ENCODE results near the gene CNKSR2. TPM values are rescaled to one million over a fixed set of nuclear protein-coding genes. Genes with fewer than 3 reads are reported as not detected.

CNKSR2 gene
- total RNA-seq, 4 donors from 2014 or later = 1.2 to 5.0 (median 2.7) TPM; not detected in 1

DNA sequence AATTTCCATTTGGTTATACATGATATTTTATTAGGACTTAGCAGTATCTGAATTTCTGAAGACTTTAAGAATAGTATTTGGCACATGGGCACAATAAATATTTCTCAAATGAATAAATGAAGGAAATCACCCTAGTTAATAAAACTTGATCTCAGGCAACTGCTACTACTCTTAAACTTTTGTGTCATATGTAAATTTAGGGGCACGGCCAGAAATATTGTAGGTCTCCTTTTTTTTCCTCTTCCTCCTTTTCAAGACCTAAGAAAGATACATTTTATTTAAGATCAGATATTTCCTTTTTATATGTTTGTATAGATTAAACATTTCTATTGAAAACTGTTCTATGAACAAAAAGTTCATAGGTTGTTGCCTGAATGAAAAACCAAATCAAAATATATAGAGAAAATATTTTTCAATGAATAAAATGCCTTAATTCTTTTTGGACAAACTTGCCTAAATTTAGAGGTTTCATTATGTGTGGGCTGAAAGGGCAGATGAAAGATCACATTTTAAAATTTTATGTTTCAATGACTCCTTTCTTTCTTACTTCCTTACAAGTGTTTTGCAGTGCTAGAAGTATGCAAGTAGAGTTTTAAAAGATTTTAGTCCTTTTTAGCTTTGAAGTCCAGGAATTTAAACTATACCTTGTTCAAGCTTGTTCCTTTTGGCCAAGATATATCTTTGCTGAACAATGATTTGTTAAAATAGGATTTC is 26.3 kb downstream of the CNKSR2 start:
- Histone ChIP-seq H3K4me1 (no peaks in the 10 kb centered on the region), H3K36me3 (no peaks in the 10 kb centered on the region), H3K27me3 (no peaks in the 10 kb centered on the region), H3K27ac (no peak overlapping the region), H3K9me3 (no peaks in the 10 kb centered on the region), H3K4me3 (no peak overlapping the region)
- no peak for DNase-seq
- TF ChIP-seq POLR2A (IDR thresholded peaks at IDR 0.05) = no peak

DNA sequence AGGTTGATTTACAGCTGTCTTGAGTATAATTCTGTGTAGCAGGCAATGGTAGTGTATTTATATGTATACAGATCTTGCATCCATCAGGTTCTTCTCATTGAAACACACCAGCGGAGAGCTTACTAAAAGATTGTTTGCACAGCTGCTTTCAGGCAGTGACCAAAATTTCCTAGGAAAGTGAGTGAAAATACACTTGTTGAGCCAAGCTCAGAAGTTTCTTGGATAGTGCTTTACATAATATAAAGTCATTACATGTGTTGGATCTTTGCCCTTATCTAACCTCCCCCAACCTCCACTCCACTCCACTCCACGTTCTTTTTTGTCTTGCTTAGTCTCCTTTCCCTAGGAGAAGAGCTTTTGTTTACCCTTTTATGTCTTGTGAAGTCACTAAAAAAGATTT is 34.1 kb downstream of the CNKSR2 start:
- TF ChIP-seq, protein P1, sequence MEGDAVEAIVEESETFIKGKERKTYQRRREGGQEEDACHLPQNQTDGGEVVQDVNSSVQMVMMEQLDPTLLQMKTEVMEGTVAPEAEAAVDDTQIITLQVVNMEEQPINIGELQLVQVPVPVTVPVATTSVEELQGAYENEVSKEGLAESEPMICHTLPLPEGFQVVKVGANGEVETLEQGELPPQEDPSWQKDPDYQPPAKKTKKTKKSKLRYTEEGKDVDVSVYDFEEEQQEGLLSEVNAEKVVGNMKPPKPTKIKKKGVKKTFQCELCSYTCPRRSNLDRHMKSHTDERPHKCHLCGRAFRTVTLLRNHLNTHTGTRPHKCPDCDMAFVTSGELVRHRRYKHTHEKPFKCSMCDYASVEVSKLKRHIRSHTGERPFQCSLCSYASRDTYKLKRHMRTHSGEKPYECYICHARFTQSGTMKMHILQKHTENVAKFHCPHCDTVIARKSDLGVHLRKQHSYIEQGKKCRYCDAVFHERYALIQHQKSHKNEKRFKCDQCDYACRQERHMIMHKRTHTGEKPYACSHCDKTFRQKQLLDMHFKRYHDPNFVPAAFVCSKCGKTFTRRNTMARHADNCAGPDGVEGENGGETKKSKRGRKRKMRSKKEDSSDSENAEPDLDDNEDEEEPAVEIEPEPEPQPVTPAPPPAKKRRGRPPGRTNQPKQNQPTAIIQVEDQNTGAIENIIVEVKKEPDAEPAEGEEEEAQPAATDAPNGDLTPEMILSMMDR (IDR thresholded peaks at IDR 0.05) = no peak
- no peak for TF ChIP-seq POLR2A (IDR thresholded peaks at IDR 0.05)
- H3K27ac ChIP-seq = no peak overlapping the region
- no peak for DNase-seq

DNA sequence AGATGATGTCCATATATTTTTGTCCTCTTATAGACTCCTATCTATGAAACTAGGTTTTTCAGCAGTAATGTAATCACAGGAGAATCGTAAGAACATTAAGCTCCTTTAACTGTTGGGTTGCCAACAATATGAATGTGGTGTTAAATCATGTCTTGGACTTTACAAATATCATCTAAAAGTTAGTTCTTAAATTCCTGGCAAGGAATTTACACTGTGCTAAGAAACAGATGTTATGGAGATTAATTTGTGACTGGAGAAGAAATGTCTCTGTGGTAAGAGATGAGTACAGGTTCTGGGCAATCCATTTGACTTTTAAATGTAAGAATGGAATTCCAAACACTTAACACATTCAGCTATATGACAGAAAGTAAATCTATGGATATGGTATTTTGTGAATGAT is 34.6 kb downstream of the CNKSR2 start:
- DNase-seq = no peak
- Histone ChIP-seq H3K4me1 (no peaks in the 10 kb centered on the region), H3K4me3 (no peak overlapping the region), H3K36me3 (no peaks in the 10 kb centered on the region), H3K27ac (no peak overlapping the region), H3K27me3 (no peaks in the 10 kb centered on the region), H3K9me3 (no peaks in the 10 kb centered on the region)
- no peak for TF ChIP-seq POLR2A (IDR thresholded peaks at IDR 0.05)
- TF ChIP-seq, protein P1 (IDR thresholded peaks at IDR 0.05) = no peak

More for the DNA sequence above, 34.1 kb downstream of the CNKSR2 start:
- no peaks in the 10 kb centered on the region for H3K27me3 ChIP-seq
- no peak overlapping the region for H3K4me3 ChIP-seq
- H3K36me3 ChIP-seq = no peaks in the 10 kb centered on the region
- H3K4me1 ChIP-seq = no peaks in the 10 kb centered on the region
- H3K9me3 ChIP-seq = no peaks in the 10 kb centered on the region

DNA sequence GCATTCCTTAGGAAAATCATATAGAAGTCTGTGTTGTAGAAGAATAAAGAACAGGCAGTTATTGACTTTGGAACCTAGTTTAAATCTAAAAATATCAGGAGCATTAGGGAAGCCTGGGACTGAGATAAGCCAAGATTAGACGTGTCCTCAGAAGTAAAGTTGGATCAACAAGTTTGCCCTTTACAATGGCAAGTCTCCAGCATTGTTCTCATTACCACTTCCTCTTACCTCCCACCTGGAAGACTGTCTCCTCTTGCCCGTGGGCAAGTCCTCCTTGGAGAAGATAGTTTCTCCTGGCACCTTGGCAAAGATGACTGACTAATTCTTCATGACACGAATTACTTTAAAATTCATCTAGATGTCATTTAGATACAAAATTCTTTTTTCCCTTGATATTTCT is 37.8 kb downstream of the CNKSR2 start:
- no peaks in the 10 kb centered on the region for H3K9me3 ChIP-seq
- no peak for DNase-seq
- no peaks in the 10 kb centered on the region for H3K4me1 ChIP-seq
- H3K36me3 ChIP-seq = no peaks in the 10 kb centered on the region
- no peak for TF ChIP-seq POLR2A (IDR thresholded peaks at IDR 0.05)
- TF ChIP-seq, protein P1 (IDR thresholded peaks at IDR 0.05) = no peak
- H3K27me3 ChIP-seq = no peaks in the 10 kb centered on the region
- H3K27ac ChIP-seq = no peak overlapping the region
- no peak overlapping the region for H3K4me3 ChIP-seq

DNA sequence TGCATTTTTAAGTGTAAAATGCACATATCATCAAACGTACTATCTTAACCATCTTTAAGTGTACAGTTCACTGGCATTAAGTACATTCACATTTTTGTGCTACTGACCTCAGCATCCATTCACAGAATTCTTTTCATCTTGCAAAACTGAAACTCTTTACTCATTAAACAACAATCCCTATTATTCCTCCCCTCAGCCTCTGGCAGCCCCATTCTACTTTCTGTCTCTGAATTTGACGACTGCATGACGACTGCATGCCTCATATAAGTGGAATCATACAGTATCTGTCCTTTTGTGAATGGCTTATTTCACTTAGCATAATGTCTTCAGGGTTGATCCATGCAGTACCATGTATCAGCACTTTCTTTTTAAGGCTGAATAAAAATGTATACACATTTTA is 38.7 kb downstream of the CNKSR2 start:
- H3K4me1 ChIP-seq = no peaks in the 10 kb centered on the region
- no peaks in the 10 kb centered on the region for H3K27me3 ChIP-seq
- DNase-seq = no peak
- no peak overlapping the region for H3K4me3 ChIP-seq
- H3K27ac ChIP-seq = no peak overlapping the region
- H3K9me3 ChIP-seq = no peaks in the 10 kb centered on the region
- TF ChIP-seq POLR2A (IDR thresholded peaks at IDR 0.05) = no peak
- TF ChIP-seq, protein P1 (IDR thresholded peaks at IDR 0.05) = no peak
- H3K36me3 ChIP-seq = no peaks in the 10 kb centered on the region

DNA sequence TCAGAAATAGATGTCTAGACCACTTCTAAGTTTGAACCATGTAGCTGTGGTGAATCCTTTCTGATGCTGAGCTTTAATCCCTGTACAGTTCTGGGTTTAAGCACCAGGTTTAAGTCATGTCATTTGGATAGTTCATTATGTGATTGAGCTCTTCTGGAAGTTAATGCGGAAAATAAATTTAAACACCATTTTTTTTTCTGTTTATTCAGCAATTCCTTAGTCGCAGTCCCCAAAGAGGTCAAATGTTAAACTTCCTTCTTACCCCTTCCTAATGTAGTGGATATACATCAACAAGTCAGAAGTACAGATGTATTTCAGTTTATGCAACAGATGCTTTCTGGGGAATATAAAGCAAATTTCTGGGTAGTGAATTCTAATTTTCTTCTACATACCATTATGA is 52.9 kb downstream of the CNKSR2 start:
- H3K4me1 ChIP-seq = no peaks in the 10 kb centered on the region
- TF ChIP-seq, protein P1 (IDR thresholded peaks at IDR 0.05) = no peak
- TF ChIP-seq POLR2A (IDR thresholded peaks at IDR 0.05) = no peak
- H3K27me3 ChIP-seq = no peaks in the 10 kb centered on the region
- no peak overlapping the region for H3K4me3 ChIP-seq
- DNase-seq = no peak
- H3K9me3 ChIP-seq = no peaks in the 10 kb centered on the region
- no peak overlapping the region for H3K27ac ChIP-seq
- H3K36me3 ChIP-seq = no peaks in the 10 kb centered on the region

Data from Peyer's patch (tissue), 4 donors.